Measurements from ENCODE around the gene SRP14. TPM values are rescaled to one million over a fixed set of nuclear protein-coding genes. Genes with fewer than 3 reads are reported as not detected.
"Not testable (repeated sequence)": the region's sequence is repeated elsewhere in the genome, so short reads cannot be mapped to it uniquely, and the experiment has no call there.

SRP14 gene
- total RNA-seq, 1 experiment from 2014 or later: 274 TPM

DNA sequence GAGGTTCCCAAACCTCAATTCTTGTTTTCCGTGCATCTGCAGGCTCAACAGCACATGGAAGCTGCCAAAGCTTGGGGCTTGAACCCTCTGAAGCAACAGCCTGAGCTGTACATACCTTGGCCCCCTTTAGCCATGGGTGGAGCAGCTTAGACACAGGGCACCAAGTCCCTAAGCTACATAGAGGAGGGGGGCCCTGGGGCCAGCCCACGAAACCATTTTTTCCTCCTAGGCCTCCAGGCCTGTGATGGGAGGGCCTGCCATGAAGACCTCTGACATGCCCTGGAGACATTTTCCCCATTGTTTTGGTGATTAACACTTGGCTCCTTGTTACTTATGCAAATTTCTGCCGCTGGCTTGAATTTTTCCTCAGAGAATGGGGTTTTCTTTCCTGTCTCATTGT is 24.6 kb downstream of the SRP14 start:
- POLR2A ChIA-PET (ENCODE audit: low non-redundant PET): no interaction called here
- CTCF ChIA-PET: no interaction called here

DNA sequence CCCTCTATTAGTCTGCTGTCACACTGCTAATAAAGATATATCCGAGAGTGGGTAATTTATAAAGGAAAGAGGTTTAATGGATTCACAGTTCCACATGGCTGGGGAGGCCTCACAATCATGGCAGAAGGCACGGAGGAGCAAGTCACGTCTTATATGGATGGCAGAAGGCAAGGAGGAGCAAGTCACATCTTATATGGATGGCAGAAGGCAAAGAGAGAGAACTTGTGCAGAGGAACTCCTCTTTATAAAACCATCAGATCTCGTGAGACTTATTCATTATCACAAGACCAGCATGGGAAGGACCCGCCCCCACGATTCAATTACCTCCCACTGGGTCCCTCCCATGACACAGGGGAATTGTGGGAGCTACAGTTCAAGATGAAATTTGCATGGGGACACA is 25.6 kb downstream of the SRP14 start:
- H3K9me3 ChIP-seq (ENCODE audit: low read depth, low read length, poor library complexity, severe bottlenecking); DNase-seq (ENCODE audit: low spot score); H3K4me1 ChIP-seq (ENCODE audit: insufficient read depth, low read length, poor library complexity, severe bottlenecking); BruUV-seq (replicated peaks); H3K27ac ChIP-seq (ENCODE audit: low read depth, low read length, poor library complexity, severe bottlenecking); H3K4me3 ChIP-seq (ENCODE audit: low read depth, low read length, poor library complexity, severe bottlenecking); CTCF ChIA-PET; intact Hi-C loops (cut with micrococcal nuclease; ENCODE audit: unreplicated experiment); H3K27me3 ChIP-seq (replicated peaks; ENCODE audit: insufficient read depth, low read depth, low read length, poor library complexity); POLR2A ChIA-PET (ENCODE audit: low non-redundant PET): not testable (repeated sequence)
- peaks cover 34% of the 10 kb centered on the region for H3K36me3 ChIP-seq (ENCODE audit: insufficient read depth, low read length, poor library complexity, severe bottlenecking)

More for the DNA sequence above, 24.6 kb downstream of the SRP14 start:
- BruUV-seq (replicated peaks): no TSS peak
- DNase-seq (ENCODE audit: low spot score): no peak
- Histone ChIP-seq H3K27ac (ENCODE audit: low read depth, low read length, poor library complexity, severe bottlenecking) (no peak overlapping the region), H3K4me3 (ENCODE audit: low read depth, low read length, poor library complexity, severe bottlenecking) (no peak overlapping the region), H3K36me3 (ENCODE audit: insufficient read depth, low read length, poor library complexity, severe bottlenecking) (peaks cover 40% of the 10 kb centered on the region), H3K4me1 (ENCODE audit: insufficient read depth, low read length, poor library complexity, severe bottlenecking) (no peaks in the 10 kb centered on the region), H3K27me3 (replicated peaks; ENCODE audit: insufficient read depth, low read depth, low read length, poor library complexity) (no peaks in the 10 kb centered on the region), H3K9me3 (ENCODE audit: low read depth, low read length, poor library complexity, severe bottlenecking) (peaks cover 8% of the 10 kb centered on the region)
- intact Hi-C loops (cut with micrococcal nuclease; ENCODE audit: unreplicated experiment): no loop called here
- no peak for TF ChIP-seq EZH2 (IDR thresholded peaks at IDR 0.05; ENCODE audit: borderline replicate concordance, low read depth, low read length, poor library complexity, severe bottlenecking)
- TF ChIP-seq, protein P1, sequence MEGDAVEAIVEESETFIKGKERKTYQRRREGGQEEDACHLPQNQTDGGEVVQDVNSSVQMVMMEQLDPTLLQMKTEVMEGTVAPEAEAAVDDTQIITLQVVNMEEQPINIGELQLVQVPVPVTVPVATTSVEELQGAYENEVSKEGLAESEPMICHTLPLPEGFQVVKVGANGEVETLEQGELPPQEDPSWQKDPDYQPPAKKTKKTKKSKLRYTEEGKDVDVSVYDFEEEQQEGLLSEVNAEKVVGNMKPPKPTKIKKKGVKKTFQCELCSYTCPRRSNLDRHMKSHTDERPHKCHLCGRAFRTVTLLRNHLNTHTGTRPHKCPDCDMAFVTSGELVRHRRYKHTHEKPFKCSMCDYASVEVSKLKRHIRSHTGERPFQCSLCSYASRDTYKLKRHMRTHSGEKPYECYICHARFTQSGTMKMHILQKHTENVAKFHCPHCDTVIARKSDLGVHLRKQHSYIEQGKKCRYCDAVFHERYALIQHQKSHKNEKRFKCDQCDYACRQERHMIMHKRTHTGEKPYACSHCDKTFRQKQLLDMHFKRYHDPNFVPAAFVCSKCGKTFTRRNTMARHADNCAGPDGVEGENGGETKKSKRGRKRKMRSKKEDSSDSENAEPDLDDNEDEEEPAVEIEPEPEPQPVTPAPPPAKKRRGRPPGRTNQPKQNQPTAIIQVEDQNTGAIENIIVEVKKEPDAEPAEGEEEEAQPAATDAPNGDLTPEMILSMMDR (conservative IDR thresholded peaks at IDR 0.05; ENCODE audit: low read depth, low read length): no peak

DNA sequence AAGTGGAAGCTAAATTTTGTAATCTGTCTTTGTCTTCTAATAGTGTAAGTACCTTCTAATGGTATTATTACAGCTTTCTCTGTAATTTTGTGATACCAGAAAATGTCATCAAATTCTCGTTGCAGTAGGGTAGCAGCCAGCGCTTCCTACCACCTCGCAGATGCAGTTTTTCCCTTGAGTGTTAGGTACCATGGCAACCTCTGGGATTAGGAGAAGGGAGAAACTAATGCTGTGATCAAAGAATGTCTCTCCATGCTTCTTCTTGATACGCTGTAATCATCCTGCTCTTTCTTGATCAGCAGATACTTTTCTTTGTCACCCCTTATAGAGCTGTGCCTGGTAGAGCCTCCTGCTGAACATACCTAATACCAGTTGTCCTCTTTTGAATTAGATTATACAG is 27.7 kb downstream of the SRP14 start:
- ChIA-PET CTCF (no interaction called here), POLR2A (ENCODE audit: low non-redundant PET) (no interaction called here)
- peaks cover 8% of the 10 kb centered on the region for H3K9me3 ChIP-seq (ENCODE audit: low read depth, low read length, poor library complexity, severe bottlenecking)
- H3K27ac ChIP-seq (ENCODE audit: low read depth, low read length, poor library complexity, severe bottlenecking): no peak overlapping the region
- TF ChIP-seq, protein P1 (conservative IDR thresholded peaks at IDR 0.05; ENCODE audit: low read depth, low read length): no peak
- no peak for TF ChIP-seq EZH2 (IDR thresholded peaks at IDR 0.05; ENCODE audit: borderline replicate concordance, low read depth, low read length, poor library complexity, severe bottlenecking)
- no peaks in the 10 kb centered on the region for H3K27me3 ChIP-seq (replicated peaks; ENCODE audit: insufficient read depth, low read depth, low read length, poor library complexity)
- no TSS peak for BruUV-seq (replicated peaks)
- H3K36me3 ChIP-seq (ENCODE audit: insufficient read depth, low read length, poor library complexity, severe bottlenecking): peaks cover 42% of the 10 kb centered on the region
- H3K4me1 ChIP-seq (ENCODE audit: insufficient read depth, low read length, poor library complexity, severe bottlenecking): no peaks in the 10 kb centered on the region
- no peak for DNase-seq (ENCODE audit: low spot score)
- intact Hi-C loops (cut with micrococcal nuclease; ENCODE audit: unreplicated experiment): no loop called here
- no peak overlapping the region for H3K4me3 ChIP-seq (ENCODE audit: low read depth, low read length, poor library complexity, severe bottlenecking)

DNA sequence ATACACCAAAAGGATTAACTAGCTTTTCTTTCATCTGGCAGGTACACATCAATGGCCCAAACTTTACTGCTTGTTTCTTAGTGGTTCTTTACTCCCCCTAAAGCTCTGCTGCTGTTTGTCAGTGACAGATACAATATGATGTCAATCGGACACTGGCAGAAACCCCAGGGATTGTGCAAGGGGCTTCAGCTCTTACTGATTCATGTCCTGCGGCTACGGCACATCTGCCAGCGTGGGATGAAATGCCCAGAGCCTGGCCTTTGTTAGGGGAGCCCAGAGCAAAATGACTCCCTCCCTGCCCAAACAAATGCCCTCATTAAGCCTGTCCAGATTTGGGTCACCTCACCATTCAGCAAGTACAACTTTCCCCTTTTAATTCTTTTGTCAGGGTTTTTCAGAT is 28.3 kb downstream of the SRP14 start:
- Histone ChIP-seq H3K4me1 (ENCODE audit: insufficient read depth, low read length, poor library complexity, severe bottlenecking) (no peaks in the 10 kb centered on the region), H3K27ac (ENCODE audit: low read depth, low read length, poor library complexity, severe bottlenecking) (no peak overlapping the region), H3K27me3 (replicated peaks; ENCODE audit: insufficient read depth, low read depth, low read length, poor library complexity) (no peaks in the 10 kb centered on the region), H3K36me3 (ENCODE audit: insufficient read depth, low read length, poor library complexity, severe bottlenecking) (peaks cover 42% of the 10 kb centered on the region), H3K9me3 (ENCODE audit: low read depth, low read length, poor library complexity, severe bottlenecking) (peaks cover 8% of the 10 kb centered on the region), H3K4me3 (ENCODE audit: low read depth, low read length, poor library complexity, severe bottlenecking) (no peak overlapping the region)
- ChIA-PET POLR2A (ENCODE audit: low non-redundant PET) (no interaction called here), CTCF (no interaction called here)
- no TSS peak for BruUV-seq (replicated peaks)
- no peak for DNase-seq (ENCODE audit: low spot score)
- TF ChIP-seq, protein P1 (conservative IDR thresholded peaks at IDR 0.05; ENCODE audit: low read depth, low read length): no peak
- no peak for TF ChIP-seq EZH2 (IDR thresholded peaks at IDR 0.05; ENCODE audit: borderline replicate concordance, low read depth, low read length, poor library complexity, severe bottlenecking)
- intact Hi-C loops (cut with micrococcal nuclease; ENCODE audit: unreplicated experiment): no loop called here

Data from A673 (cell line).